Measurements from ENCODE around the gene NFRKB.

DNA sequence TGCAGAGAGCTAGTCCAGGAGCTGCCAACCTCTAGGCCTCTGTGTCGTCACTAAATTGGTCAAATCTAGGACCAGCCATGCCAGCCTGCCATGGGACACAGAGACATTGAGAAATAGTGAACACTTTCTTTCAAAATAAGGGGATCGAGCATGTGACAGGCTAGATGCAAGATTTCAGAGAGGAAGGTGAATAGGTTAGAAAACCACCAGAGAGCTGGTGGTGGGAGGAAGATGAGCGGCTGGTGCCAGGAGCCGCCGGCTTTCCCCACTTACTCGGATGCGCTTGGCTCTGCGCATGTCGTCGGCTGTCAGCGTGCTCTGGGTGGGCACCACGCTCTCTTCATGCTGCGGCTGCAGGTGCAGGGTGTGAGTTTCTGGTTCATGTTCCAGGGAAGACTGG, 35.4 kb upstream of the NFRKB start:
- TF ChIP-seq, protein P1, sequence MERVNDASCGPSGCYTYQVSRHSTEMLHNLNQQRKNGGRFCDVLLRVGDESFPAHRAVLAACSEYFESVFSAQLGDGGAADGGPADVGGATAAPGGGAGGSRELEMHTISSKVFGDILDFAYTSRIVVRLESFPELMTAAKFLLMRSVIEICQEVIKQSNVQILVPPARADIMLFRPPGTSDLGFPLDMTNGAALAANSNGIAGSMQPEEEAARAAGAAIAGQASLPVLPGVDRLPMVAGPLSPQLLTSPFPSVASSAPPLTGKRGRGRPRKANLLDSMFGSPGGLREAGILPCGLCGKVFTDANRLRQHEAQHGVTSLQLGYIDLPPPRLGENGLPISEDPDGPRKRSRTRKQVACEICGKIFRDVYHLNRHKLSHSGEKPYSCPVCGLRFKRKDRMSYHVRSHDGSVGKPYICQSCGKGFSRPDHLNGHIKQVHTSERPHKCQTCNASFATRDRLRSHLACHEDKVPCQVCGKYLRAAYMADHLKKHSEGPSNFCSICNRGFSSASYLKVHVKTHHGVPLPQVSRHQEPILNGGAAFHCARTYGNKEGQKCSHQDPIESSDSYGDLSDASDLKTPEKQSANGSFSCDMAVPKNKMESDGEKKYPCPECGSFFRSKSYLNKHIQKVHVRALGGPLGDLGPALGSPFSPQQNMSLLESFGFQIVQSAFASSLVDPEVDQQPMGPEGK (CRISPR knock-in tag; IDR thresholded peaks at IDR 0.05; ENCODE audit: borderline replicate concordance), result no peak
- TF ChIP-seq TCF4 (CRISPR knock-in tag; IDR thresholded peaks at IDR 0.05; ENCODE audit: borderline replicate concordance), result no peak

Measured in SK-N-SH treated with all-trans-retinoic acid at 6 μM for 48 hours (cell line).